MCF 10A (cell line): Measurements from ENCODE around the gene ANKRD22. TPM values are rescaled to one million over a fixed set of nuclear protein-coding genes. Genes with fewer than 3 reads are reported as not detected.

Experiments
- BruUV-seq: library from RNA; stranded (reverse); fragments of 400-500 nt; replicated peaks from 2 replicates; lab custom pipeline; 2021; lab: Mats Ljungman, UMichigan
- CTCF ChIA-PET: fragments of 300-600 bp; sonication (Branson Sonifier 250); formaldehyde crosslinking; extraction: SDS; loops from one replicate; lab custom pipeline; 2021; ENCODE audit warnings: antibody characterized with exemption, inconsistent platforms; lab: Yijun Ruan, JAX
- POLR2A ChIA-PET: fragments of 300-600, 350-650 bp; sonication (Branson Sonifier 250); formaldehyde crosslinking; extraction: SDS; loops from one replicate; lab custom pipeline; 2020; ENCODE audit warnings: antibody characterized with exemption, inconsistent platforms; lab: Yijun Ruan, JAX
- DNase-seq: peaks from one replicate; pipeline ENCODE4 v3.0.0-alpha.2; 2018; ENCODE audit not compliant: unreplicated experiment
- H3K27ac Mint-ChIP-seq: one replicate; pipeline ENCODE4 v1.8.0; 2022; ENCODE audit warnings: mild to moderate bottlenecking, low read depth, mixed read lengths; ENCODE audit not compliant: unreplicated experiment
- H3K27me3 Mint-ChIP-seq: one replicate; pipeline ENCODE4 v1.8.0; 2022; ENCODE audit warnings: mixed read lengths; ENCODE audit not compliant: insufficient read depth, unreplicated experiment
- H3K36me3 Mint-ChIP-seq: one replicate; pipeline ENCODE4 v1.8.0; 2022; ENCODE audit warnings: mild to moderate bottlenecking, moderate library complexity, mixed read lengths; ENCODE audit not compliant: insufficient read depth, unreplicated experiment
- H3K4me1 Mint-ChIP-seq: one replicate; pipeline ENCODE4 v1.8.0; 2022; ENCODE audit warnings: mixed read lengths; ENCODE audit not compliant: insufficient read depth, unreplicated experiment
- H3K4me3 Mint-ChIP-seq: one replicate; pipeline ENCODE4 v1.8.0; 2022; ENCODE audit warnings: mild to moderate bottlenecking, moderate library complexity, mixed read lengths; ENCODE audit not compliant: unreplicated experiment
- H3K9me3 Mint-ChIP-seq: one replicate; pipeline ENCODE4 v1.8.0; 2022; ENCODE audit warnings: mixed read lengths; ENCODE audit not compliant: unreplicated experiment
- intact Hi-C: fragments of 100-400 bp; cut with micrococcal nuclease; formaldehyde crosslinking; loops from 2 replicates; pipeline ENCODE4 v1.14.1; 2022
- total RNA-seq: library from RNA; stranded (reverse); gene quantifications from 2 replicates; pipeline ENCODE4 v1.2.3, GENCODE V29; 2022
- TF ChIP-seq, protein P1 (sequence below): fragments of 200-600 bp; IDR thresholded peaks from one replicate; pipeline ENCODE4 v1.8.0; 2022; ENCODE audit warnings: antibody characterized with exemption, mild to moderate bottlenecking; ENCODE audit not compliant: unreplicated experiment

ANKRD22 gene
- total RNA-seq, 1 experiment from 2014 or later, result 0.26 TPM

DNA sequence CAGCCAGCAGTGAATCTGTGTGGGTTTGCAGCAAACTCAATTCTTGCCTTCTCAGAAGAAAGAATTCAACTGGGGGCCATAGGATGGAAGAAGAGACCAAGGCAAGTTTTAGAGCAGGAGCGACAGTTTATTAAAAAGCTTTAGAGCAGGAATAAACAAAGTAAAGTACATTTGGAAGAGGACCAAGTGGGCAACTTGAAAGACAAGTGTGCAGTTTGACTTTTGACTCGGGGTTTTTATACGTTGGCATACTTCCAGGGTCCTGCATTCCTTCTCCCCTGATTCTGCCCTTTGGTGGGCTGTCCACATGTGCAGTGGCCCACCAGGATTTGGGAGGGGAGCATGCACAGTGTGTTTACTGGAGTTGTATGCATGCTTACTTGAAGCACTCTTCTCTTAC, 3.0 kb upstream of the ANKRD22 start:
- Mint-ChIP-seq H3K4me3 (no peak overlapping the region), H3K4me1 (peaks cover 19% of the 10 kb centered on the region), H3K27ac (no peak overlapping the region), H3K9me3 (no peaks in the 10 kb centered on the region), H3K27me3 (no peaks in the 10 kb centered on the region), H3K36me3 (peaks cover 6% of the 10 kb centered on the region)
- no TSS peak for BruUV-seq
- TF ChIP-seq, protein P1, sequence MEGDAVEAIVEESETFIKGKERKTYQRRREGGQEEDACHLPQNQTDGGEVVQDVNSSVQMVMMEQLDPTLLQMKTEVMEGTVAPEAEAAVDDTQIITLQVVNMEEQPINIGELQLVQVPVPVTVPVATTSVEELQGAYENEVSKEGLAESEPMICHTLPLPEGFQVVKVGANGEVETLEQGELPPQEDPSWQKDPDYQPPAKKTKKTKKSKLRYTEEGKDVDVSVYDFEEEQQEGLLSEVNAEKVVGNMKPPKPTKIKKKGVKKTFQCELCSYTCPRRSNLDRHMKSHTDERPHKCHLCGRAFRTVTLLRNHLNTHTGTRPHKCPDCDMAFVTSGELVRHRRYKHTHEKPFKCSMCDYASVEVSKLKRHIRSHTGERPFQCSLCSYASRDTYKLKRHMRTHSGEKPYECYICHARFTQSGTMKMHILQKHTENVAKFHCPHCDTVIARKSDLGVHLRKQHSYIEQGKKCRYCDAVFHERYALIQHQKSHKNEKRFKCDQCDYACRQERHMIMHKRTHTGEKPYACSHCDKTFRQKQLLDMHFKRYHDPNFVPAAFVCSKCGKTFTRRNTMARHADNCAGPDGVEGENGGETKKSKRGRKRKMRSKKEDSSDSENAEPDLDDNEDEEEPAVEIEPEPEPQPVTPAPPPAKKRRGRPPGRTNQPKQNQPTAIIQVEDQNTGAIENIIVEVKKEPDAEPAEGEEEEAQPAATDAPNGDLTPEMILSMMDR, result no peak
- no peak for DNase-seq
- POLR2A ChIA-PET, result no interaction called here
- CTCF ChIA-PET, result interaction anchor here (2.2 to 8.3 kb wide), 2 partner anchors 11 to 19 kb away, joined by 11 to 50 read pairs; no protein-coding TSS in a partner anchor
- intact Hi-C loops, result no loop called here

DNA sequence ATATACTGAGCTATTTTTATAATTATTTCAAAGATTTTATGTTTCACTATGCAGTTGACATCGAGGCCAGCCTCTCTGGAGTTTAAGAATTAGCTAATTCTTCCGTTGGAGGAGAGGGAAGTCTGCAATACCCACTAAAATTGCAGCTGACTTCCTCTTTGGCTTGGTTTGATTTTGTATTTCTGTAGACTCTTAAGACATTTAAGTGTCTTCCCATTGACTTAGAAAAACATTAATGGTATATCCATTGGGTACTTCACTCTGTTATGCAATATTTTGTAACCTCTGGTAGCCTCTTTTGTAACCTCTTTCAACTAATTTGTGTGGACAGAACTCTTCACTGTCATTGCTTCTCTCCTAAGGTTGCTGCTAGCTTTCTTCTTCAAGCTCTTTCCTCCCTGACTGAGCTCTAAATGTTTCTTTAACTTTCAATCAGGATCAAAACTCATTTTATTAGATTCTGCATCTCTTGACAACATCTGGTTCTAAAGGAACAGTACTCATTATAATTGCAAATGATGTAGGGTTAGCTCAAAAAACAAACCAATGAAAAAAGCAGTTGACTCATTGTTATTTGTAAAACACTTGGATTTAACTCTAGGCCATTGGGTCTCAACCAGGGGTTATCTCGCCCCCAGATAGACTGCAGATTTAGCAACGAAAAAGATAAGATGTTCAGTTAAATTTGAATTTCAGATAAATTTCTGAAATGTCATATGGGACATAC, 1.7 kb upstream of the ANKRD22 start:
- no peaks in the 10 kb centered on the region for H3K27me3 Mint-ChIP-seq
- H3K4me3 Mint-ChIP-seq, result no peak overlapping the region
- TF ChIP-seq, protein P1, result no peak
- BruUV-seq, result no TSS peak
- peaks cover 29% of the 10 kb centered on the region for H3K4me1 Mint-ChIP-seq
- peaks cover 6% of the 10 kb centered on the region for H3K36me3 Mint-ChIP-seq
- H3K9me3 Mint-ChIP-seq, result no peaks in the 10 kb centered on the region
- no peak overlapping the region for H3K27ac Mint-ChIP-seq
- ChIA-PET CTCF (interaction anchor here (0.5 to 8.3 kb wide), 6 partner anchors 9 to 516 kb away, joined by 3 to 50 read pairs (median 5); no protein-coding TSS in a partner anchor), POLR2A (interaction anchor here (0.8 to 3.5 kb wide), 6 partner anchors 11 to 28 kb away, joined by 3 to 16 read pairs (median 4); partner anchors contain the start of gene STAMBPL1)
- no peak for DNase-seq
- intact Hi-C loops, result no loop called here

DNA sequence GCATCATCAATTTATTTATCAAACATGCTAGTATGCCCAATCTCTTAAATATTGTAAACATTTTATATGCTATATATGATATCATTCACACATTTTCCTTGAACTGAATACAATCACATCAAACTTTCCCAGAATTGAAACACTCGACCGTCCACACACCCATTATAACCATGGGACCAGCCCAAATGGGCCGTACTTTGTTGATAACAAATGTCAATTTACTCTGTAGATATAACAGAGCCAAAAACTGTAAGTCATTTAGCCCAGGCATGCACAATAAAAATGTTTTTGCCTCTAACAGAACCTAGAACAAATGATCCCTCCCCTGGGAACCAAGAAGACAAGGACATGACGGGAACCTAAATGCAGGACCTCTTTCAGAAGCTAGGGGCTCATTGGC, 683 bp upstream of the ANKRD22 start:
- H3K4me3 Mint-ChIP-seq, result no peak overlapping the region
- intact Hi-C loops, result no loop called here
- TF ChIP-seq, protein P1, result no peak
- H3K27me3 Mint-ChIP-seq, result no peaks in the 10 kb centered on the region
- BruUV-seq, result no TSS peak
- no peaks in the 10 kb centered on the region for H3K9me3 Mint-ChIP-seq
- H3K36me3 Mint-ChIP-seq, result peaks cover 6% of the 10 kb centered on the region
- no peak for DNase-seq
- H3K4me1 Mint-ChIP-seq, result peaks cover 32% of the 10 kb centered on the region
- POLR2A ChIA-PET, result interaction anchor here (0.8 to 3.5 kb wide), 7 partner anchors 12 to 139 kb away, joined by 3 to 16 read pairs (median 5); partner anchors contain the start of genes FAS and STAMBPL1
- CTCF ChIA-PET, result interaction anchor here (0.5 to 8.3 kb wide), 7 partner anchors 10 to 517 kb away, joined by 3 to 50 read pairs (median 4); no protein-coding TSS in a partner anchor
- H3K27ac Mint-ChIP-seq, result no peak overlapping the region

DNA sequence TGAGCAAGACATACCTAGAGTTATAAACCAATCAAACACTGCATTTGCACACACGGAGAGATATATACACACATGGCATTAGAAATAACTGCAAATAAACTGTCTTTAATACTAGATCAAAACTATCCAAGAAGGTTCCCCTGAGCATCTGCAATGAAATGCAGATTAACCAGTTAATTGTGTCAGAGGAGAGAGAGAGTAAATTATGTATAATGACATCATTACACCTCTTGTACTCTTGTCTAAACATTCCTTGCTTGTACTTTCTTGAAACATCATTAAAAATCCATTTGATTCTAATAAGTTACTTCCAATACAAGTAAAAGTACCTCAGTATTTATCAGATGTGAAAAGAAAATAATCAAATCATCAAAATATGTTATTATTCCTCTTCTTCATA, 932 bp downstream of the ANKRD22 start:
- no peaks in the 10 kb centered on the region for H3K9me3 Mint-ChIP-seq
- intact Hi-C loops, result no loop called here

More for the DNA sequence above, 932 bp downstream of the ANKRD22 start:
- ChIA-PET CTCF (interaction anchor here (1.3 to 3.2 kb wide), 3 partner anchors 14 to 83 kb away, joined by 5 to 17 read pairs (median 7); no protein-coding TSS in a partner anchor), POLR2A (interaction anchor here (0.6 to 3.5 kb wide), 7 partner anchors 10 to 401 kb away, joined by 3 to 16 read pairs (median 5); partner anchors contain the start of genes LIPA and STAMBPL1)
- no peak overlapping the region for H3K4me3 Mint-ChIP-seq
- TF ChIP-seq, protein P1, result no peak
- peaks cover 6% of the 10 kb centered on the region for H3K36me3 Mint-ChIP-seq
- H3K4me1 Mint-ChIP-seq, result peaks cover 32% of the 10 kb centered on the region
- H3K27me3 Mint-ChIP-seq, result no peaks in the 10 kb centered on the region
- no peak for DNase-seq
- H3K27ac Mint-ChIP-seq, result no peak overlapping the region
- no TSS peak for BruUV-seq
